ENCODE results near the gene CLEC4F.
A peak's percentile ranks its signal among the peaks of the same experiment; 100 is the strongest.

CLEC4F gene

GRCh38 chr2:70767079-70767698 lies 53.2 kb downstream of the CLEC4F start:
- H3K4me3 ChIP-seq (ENCODE audit: low read length) = peak overlapping the region; percentile 47
- DNase-seq (ENCODE audit: low read depth, low spot score) = no peak

GRCh38 chr2:70766357-70767078 lies 53.9 kb downstream of the CLEC4F start:
- no peak overlapping the region for H3K4me3 ChIP-seq (ENCODE audit: low read length)
- DNase-seq (ENCODE audit: low read depth, low spot score) = no peak

- no peak overlapping the region for H3K4me3 ChIP-seq (ENCODE audit: low read length)
- DNase-seq (ENCODE audit: low read depth, low spot score) = no peak
Observed at GRCh38 chr2:70765507-70765906, 54.9 kb downstream of the CLEC4F start.

GRCh38 chr2:70759446-70759845 lies 61.0 kb downstream of the CLEC4F start:
- DNase-seq (ENCODE audit: low read depth, low spot score) = no peak
- no peak overlapping the region for H3K4me3 ChIP-seq (ENCODE audit: low read length)
